Limb (tissue), 2 donors: Measurements from ENCODE around the gene ZBTB21.
"Not testable (repeated sequence)": the region's sequence is repeated elsewhere in the genome, so short reads cannot be mapped to it uniquely, and the experiment has no call there.

ENCODE experiments used
- DNase-seq, 2 donors: peaks; one replicate each; pipeline ENCODE4 v3.0.0-alpha.2; 2016; ENCODE audit errors: extremely low spot score in 2 of 2

The ZBTB21 gene

GRCh38 chr21:41995577-41995976 is 14.6 kb downstream of the ZBTB21 start:
- no peak for DNase-seq

GRCh38 chr21:41994613-41995012 is 15.5 kb downstream of the ZBTB21 start:
- DNase-seq, result not testable (repeated sequence)

GRCh38 chr21:41993744-41994143 is 16.4 kb downstream of the ZBTB21 start:
- no peak for DNase-seq

GRCh38 chr21:41992576-41992975 is 17.6 kb downstream of the ZBTB21 start:
- no peak for DNase-seq

GRCh38 chr21:41991659-41992058 is 18.5 kb downstream of the ZBTB21 start:
- no peak for DNase-seq

- DNase-seq, result no peak
Measured at GRCh38 chr21:41989698-41990097, 20.5 kb downstream of the ZBTB21 start.

- no peak for DNase-seq
Measured at GRCh38 chr21:41987310-41987709, 22.9 kb downstream of the ZBTB21 start.

- no peak for DNase-seq
Measured at GRCh38 chr21:41985662-41986416, 24.3 kb downstream of the ZBTB21 start.

- DNase-seq, result no peak
Measured at GRCh38 chr21:41983229-41983628, 26.9 kb downstream of the ZBTB21 start.

- DNase-seq, result no peak
Measured at GRCh38 chr21:41980561-41980960, 29.6 kb downstream of the ZBTB21 start.

- no peak for DNase-seq
Measured at GRCh38 chr21:41979751-41980369, 30.3 kb downstream of the ZBTB21 start.

GRCh38 chr21:41979335-41979734 is 30.8 kb downstream of the ZBTB21 start:
- DNase-seq, result no peak

- DNase-seq, result no peak
Measured at GRCh38 chr21:41977034-41977950, 32.9 kb downstream of the ZBTB21 start.

- DNase-seq, result no peak
Measured at GRCh38 chr21:41976611-41977010, 33.5 kb downstream of the ZBTB21 start.

GRCh38 chr21:41975391-41976272 is 34.5 kb downstream of the ZBTB21 start:
- no peak for DNase-seq

- DNase-seq, result no peak
Measured at GRCh38 chr21:41974752-41975053, 35.5 kb downstream of the ZBTB21 start.

- no peak for DNase-seq
Measured at GRCh38 chr21:41973861-41974751, 36.1 kb downstream of the ZBTB21 start.

GRCh38 chr21:41973427-41973831 is 36.7 kb downstream of the ZBTB21 start:
- peak in 1 of 2 donors; percentile 6 for DNase-seq

GRCh38 chr21:41972511-41973205 is 37.5 kb downstream of the ZBTB21 start:
- peak in 1 of 2 donors; percentile 3 for DNase-seq

GRCh38 chr21:41971891-41972290 is 38.3 kb downstream of the ZBTB21 start:
- DNase-seq, result no peak
